Measurements from ENCODE around the gene TSHZ2.

TSHZ2 gene

DNA sequence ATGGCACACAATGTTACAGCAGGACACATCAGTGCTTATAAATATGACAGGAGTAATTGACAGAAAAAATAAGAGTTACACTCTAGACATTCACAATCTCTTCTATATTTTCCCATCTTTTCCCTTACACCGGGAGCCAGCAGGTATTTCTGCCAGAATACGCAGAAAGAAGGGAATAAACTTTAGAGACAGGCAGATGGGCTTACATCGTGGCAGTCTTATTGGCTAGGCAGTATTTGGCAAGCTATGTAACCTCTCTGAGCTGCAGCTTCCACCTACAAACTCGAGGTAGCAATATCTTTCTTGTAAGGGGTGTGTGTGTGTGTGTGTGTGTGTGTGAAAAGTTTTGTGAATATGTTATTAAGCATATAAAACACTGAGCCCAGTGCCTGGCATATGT lies 33.0 kb upstream of the TSHZ2 start:
- H3K9me3 ChIP-seq (ENCODE audit: control insufficient read depth in 2 of 2, low read length in 2 of 2): no peaks in the 10 kb centered on the region
- H3K27me3 ChIP-seq (ENCODE audit: control insufficient read depth in 1 of 2, insufficient read depth in 2 of 2, low read length in 2 of 2): no peaks in the 10 kb centered on the region
- no peak overlapping the region for H3K9ac ChIP-seq (ENCODE audit: low read length in 2 of 2)
- H3K27ac ChIP-seq (ENCODE audit: low read length): no peak overlapping the region
- H3K36me3 ChIP-seq (ENCODE audit: control insufficient read depth in 2 of 2, insufficient read depth in 2 of 2, low read length in 2 of 2): no peaks in the 10 kb centered on the region
- no peaks in the 10 kb centered on the region for H3K4me1 ChIP-seq (ENCODE audit: control insufficient read depth, insufficient read depth, low read length)
- H3K4me3 ChIP-seq (ENCODE audit: low read length in 2 of 2): no peak overlapping the region

DNA sequence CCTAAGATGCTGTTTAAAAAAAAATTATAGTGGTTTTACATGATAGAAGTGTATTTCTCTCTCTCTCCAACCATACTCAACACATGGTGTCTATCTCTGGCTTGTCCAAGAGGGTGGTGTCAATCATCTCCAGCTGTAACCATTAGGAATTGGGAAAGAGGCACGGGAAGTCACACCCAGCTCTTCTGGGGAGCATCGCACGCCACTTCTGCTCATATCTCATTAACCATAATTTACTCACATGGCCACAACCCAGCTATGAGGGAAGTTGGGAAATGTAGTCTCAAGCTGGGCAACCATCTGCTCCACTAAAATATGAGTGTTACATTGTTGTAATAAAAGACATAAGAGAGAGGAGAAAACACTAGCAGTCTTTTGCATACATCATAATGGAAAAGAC lies 30.4 kb upstream of the TSHZ2 start:
- H3K4me3 ChIP-seq (ENCODE audit: low read length in 2 of 2): no peak overlapping the region
- no peaks in the 10 kb centered on the region for H3K36me3 ChIP-seq (ENCODE audit: control insufficient read depth in 2 of 2, insufficient read depth in 2 of 2, low read length in 2 of 2)
- H3K9me3 ChIP-seq (ENCODE audit: control insufficient read depth in 2 of 2, low read length in 2 of 2): no peaks in the 10 kb centered on the region
- no peak overlapping the region for H3K9ac ChIP-seq (ENCODE audit: low read length in 2 of 2)
- no peak overlapping the region for H3K27ac ChIP-seq (ENCODE audit: low read length)
- H3K4me1 ChIP-seq (ENCODE audit: control insufficient read depth, insufficient read depth, low read length): no peaks in the 10 kb centered on the region
- H3K27me3 ChIP-seq (ENCODE audit: control insufficient read depth in 1 of 2, insufficient read depth in 2 of 2, low read length in 2 of 2): no peaks in the 10 kb centered on the region

DNA sequence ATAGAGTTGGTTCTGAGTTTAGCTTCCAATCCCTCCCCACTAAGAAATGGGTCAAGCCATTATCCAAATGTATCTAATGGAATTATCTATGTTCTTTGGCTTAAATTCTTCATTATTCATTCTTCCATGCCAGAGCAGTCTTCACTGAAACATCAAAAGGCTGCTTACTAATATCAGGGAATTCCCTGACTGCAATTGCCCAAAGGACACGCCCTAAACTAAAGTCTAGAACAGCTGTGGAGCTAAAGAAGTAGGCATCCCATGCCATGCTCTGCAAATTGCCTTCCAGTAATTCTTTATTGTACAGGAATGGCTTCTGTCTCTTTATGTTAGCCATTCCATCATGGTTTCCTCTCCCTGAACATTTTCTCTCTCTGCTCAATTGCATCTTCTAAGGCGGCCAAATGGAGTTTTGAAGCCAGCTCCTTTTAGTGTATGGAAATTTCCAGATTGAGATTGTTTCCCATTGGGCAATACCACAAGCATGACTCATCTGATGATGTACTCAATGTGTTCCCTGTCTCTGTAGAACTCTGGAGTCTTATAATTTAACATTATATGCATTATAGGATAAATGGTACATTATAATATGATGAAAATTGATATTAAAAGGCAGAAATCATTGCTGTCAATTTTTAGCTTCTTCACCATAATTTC lies 28.8 kb upstream of the TSHZ2 start:
- Histone ChIP-seq H3K27me3 (ENCODE audit: control insufficient read depth in 1 of 2, insufficient read depth in 2 of 2, low read length in 2 of 2) (no peaks in the 10 kb centered on the region), H3K9me3 (ENCODE audit: control insufficient read depth in 2 of 2, low read length in 2 of 2) (no peaks in the 10 kb centered on the region), H3K27ac (ENCODE audit: low read length) (no peak overlapping the region), H3K9ac (ENCODE audit: low read length in 2 of 2) (no peak overlapping the region), H3K36me3 (ENCODE audit: control insufficient read depth in 2 of 2, insufficient read depth in 2 of 2, low read length in 2 of 2) (no peaks in the 10 kb centered on the region), H3K4me3 (ENCODE audit: low read length in 2 of 2) (no peak overlapping the region), H3K4me1 (ENCODE audit: control insufficient read depth, insufficient read depth, low read length) (no peaks in the 10 kb centered on the region)

DNA sequence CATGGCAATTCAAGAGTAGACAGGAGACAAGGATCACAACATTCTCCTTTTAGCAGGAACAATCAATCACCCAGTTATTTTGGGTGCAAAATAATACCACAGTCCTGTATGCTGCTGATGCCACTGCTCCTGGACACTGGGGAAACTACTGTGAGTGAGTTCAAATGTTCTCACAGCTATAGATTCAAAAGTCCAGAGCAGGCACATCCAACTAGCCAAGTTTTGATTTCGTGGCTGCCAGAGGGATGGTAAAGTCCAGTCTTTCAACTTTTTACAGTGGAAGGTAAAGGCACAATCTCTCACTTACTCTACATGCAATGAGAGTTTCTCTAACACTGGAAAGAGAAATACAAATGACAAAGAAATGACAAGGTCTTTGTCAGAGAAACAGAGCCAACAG lies 26.9 kb upstream of the TSHZ2 start:
- no peak overlapping the region for H3K9ac ChIP-seq (ENCODE audit: low read length in 2 of 2)
- H3K27ac ChIP-seq (ENCODE audit: low read length): no peak overlapping the region
- H3K4me3 ChIP-seq (ENCODE audit: low read length in 2 of 2): no peak overlapping the region
- H3K27me3 ChIP-seq (ENCODE audit: control insufficient read depth in 1 of 2, insufficient read depth in 2 of 2, low read length in 2 of 2): no peaks in the 10 kb centered on the region
- H3K36me3 ChIP-seq (ENCODE audit: control insufficient read depth in 2 of 2, insufficient read depth in 2 of 2, low read length in 2 of 2): no peaks in the 10 kb centered on the region
- no peaks in the 10 kb centered on the region for H3K4me1 ChIP-seq (ENCODE audit: control insufficient read depth, insufficient read depth, low read length)
- no peaks in the 10 kb centered on the region for H3K9me3 ChIP-seq (ENCODE audit: control insufficient read depth in 2 of 2, low read length in 2 of 2)

DNA sequence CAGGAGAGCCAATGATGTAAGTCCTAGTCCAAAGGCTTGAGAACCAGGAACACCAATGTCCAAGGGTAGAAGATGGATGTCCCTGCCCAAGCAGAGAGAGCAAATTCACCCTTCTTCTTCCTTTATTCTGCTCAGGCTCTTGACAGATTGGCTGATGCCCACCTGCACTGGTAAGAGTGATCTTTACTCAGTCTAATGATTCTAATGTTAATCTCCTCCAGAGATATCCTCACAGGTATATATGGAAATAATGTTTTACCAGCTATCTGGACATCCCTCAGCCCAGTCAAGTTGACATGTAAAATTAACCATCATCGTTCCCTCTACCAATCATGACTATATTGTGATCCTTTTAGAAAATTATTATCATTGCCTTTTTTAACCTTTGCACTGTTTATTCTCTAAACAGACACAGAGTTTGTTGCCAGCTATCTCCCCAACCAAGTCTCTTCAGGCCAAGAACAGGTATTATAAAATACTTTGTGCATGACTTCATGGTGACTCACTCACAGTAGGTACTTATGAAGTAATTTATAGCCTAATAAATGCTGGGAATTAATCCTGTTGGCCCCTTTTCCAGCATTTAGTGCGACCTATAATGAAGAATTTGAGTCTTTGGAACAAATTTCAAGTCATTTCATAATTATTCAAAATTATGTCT lies 26.2 kb upstream of the TSHZ2 start:
- no peak overlapping the region for H3K9ac ChIP-seq (ENCODE audit: low read length in 2 of 2)
- no peaks in the 10 kb centered on the region for H3K36me3 ChIP-seq (ENCODE audit: control insufficient read depth in 2 of 2, insufficient read depth in 2 of 2, low read length in 2 of 2)
- H3K4me1 ChIP-seq (ENCODE audit: control insufficient read depth, insufficient read depth, low read length): no peaks in the 10 kb centered on the region
- H3K4me3 ChIP-seq (ENCODE audit: low read length in 2 of 2): no peak overlapping the region
- no peaks in the 10 kb centered on the region for H3K9me3 ChIP-seq (ENCODE audit: control insufficient read depth in 2 of 2, low read length in 2 of 2)
- no peaks in the 10 kb centered on the region for H3K27me3 ChIP-seq (ENCODE audit: control insufficient read depth in 1 of 2, insufficient read depth in 2 of 2, low read length in 2 of 2)
- H3K27ac ChIP-seq (ENCODE audit: low read length): no peak overlapping the region

DNA sequence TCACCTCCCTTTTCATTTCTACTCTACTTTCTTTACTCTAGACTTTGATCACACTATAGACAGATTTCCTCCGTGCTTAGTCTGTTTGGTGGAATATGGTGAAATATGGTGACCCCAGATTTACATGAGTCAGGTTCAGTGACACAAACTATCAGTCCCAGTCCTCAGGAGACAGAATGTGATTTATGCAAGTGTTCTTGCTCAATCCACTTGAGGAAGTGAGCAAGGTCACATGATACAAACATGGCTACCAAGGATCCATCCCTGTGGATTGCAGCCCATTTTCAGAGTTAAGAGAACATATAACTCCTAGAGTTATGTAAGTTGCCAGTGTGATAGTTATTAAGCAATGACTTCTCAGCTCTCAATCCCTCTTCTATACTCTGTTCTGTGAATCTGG lies 23.7 kb upstream of the TSHZ2 start:
- no peaks in the 10 kb centered on the region for H3K36me3 ChIP-seq (ENCODE audit: control insufficient read depth in 2 of 2, insufficient read depth in 2 of 2, low read length in 2 of 2)
- H3K9me3 ChIP-seq (ENCODE audit: control insufficient read depth in 2 of 2, low read length in 2 of 2): no peaks in the 10 kb centered on the region
- no peak overlapping the region for H3K27ac ChIP-seq (ENCODE audit: low read length)
- no peak overlapping the region for H3K4me3 ChIP-seq (ENCODE audit: low read length in 2 of 2)
- no peaks in the 10 kb centered on the region for H3K4me1 ChIP-seq (ENCODE audit: control insufficient read depth, insufficient read depth, low read length)
- no peaks in the 10 kb centered on the region for H3K27me3 ChIP-seq (ENCODE audit: control insufficient read depth in 1 of 2, insufficient read depth in 2 of 2, low read length in 2 of 2)
- H3K9ac ChIP-seq (ENCODE audit: low read length in 2 of 2): no peak overlapping the region

DNA sequence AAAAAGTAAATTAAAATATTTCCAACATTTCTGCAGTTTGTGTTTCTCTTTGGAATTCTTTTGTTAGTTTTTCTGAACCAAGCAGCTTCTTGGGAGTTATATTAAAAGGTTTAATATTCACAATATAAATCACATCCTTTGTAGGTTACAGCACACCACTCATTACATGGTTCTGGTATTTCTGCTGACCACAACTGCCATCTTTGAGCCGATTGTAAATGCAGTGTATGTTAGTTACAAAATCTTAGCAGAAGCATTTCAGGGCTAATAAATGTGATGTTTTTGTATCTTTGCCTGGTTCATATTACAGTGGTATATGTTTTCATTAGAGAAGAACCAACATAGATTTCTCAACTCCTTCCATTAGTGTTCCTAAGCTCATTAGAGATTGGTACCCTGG lies 19.1 kb upstream of the TSHZ2 start:
- Histone ChIP-seq H3K9me3 (ENCODE audit: control insufficient read depth in 2 of 2, low read length in 2 of 2) (no peaks in the 10 kb centered on the region), H3K4me1 (ENCODE audit: control insufficient read depth, insufficient read depth, low read length) (no peaks in the 10 kb centered on the region), H3K36me3 (ENCODE audit: control insufficient read depth in 2 of 2, insufficient read depth in 2 of 2, low read length in 2 of 2) (no peaks in the 10 kb centered on the region)

DNA sequence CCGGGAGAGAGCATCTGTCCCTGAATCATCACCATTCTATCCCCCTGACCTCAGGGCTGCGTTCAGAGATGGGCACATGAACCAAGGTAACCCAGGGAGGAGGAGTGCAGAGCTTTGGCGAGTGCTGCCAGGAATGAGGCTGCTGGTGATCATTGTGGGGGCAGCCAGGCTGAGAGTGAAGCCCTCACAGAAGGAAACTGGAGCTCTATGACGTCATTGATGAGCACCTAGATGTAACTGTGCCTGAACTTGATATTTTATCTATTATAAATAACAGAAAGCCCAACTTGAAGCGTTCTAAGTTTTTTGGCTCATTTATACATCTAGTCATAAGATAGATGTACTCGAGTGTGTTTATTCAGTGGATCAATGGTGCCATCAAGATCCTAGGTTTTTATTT lies 17.3 kb upstream of the TSHZ2 start:
- H3K27ac ChIP-seq (ENCODE audit: low read length): no peak overlapping the region
- H3K4me1 ChIP-seq (ENCODE audit: control insufficient read depth, insufficient read depth, low read length): no peaks in the 10 kb centered on the region
- no peaks in the 10 kb centered on the region for H3K9me3 ChIP-seq (ENCODE audit: control insufficient read depth in 2 of 2, low read length in 2 of 2)
- no peaks in the 10 kb centered on the region for H3K36me3 ChIP-seq (ENCODE audit: control insufficient read depth in 2 of 2, insufficient read depth in 2 of 2, low read length in 2 of 2)
- H3K27me3 ChIP-seq (ENCODE audit: control insufficient read depth in 1 of 2, insufficient read depth in 2 of 2, low read length in 2 of 2): no peaks in the 10 kb centered on the region
- no peak overlapping the region for H3K9ac ChIP-seq (ENCODE audit: low read length in 2 of 2)
- H3K4me3 ChIP-seq (ENCODE audit: low read length in 2 of 2): no peak overlapping the region

More for the DNA sequence above, 19.1 kb upstream of the TSHZ2 start:
- Histone ChIP-seq H3K27me3 (ENCODE audit: control insufficient read depth in 1 of 2, insufficient read depth in 2 of 2, low read length in 2 of 2) (no peaks in the 10 kb centered on the region), H3K27ac (ENCODE audit: low read length) (no peak overlapping the region), H3K9ac (ENCODE audit: low read length in 2 of 2) (no peak overlapping the region), H3K4me3 (ENCODE audit: low read length in 2 of 2) (no peak overlapping the region)

DNA sequence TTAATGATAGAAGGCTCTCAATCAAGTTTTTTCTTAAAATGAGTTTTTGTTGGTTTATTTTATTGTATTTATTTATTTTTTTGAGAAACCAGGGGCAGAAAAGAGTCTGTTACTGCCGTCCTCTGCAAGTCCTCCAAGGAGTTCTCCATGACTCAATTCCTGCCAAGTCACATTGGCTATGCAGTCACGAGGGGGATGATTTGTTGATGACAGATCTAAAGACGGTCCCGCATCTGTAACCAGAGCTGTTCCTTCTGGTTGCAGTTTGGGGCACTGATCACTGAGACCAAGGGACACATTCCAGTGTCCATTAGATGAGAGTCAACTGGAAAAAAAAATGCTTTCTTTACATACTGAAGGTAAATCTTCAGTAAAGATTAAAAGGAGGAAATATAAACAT lies 13.9 kb upstream of the TSHZ2 start:
- Histone ChIP-seq H3K36me3 (ENCODE audit: control insufficient read depth in 2 of 2, insufficient read depth in 2 of 2, low read length in 2 of 2) (no peaks in the 10 kb centered on the region), H3K27me3 (ENCODE audit: control insufficient read depth in 1 of 2, insufficient read depth in 2 of 2, low read length in 2 of 2) (no peaks in the 10 kb centered on the region), H3K9ac (ENCODE audit: low read length in 2 of 2) (no peak overlapping the region), H3K27ac (ENCODE audit: low read length) (no peak overlapping the region), H3K4me1 (ENCODE audit: control insufficient read depth, insufficient read depth, low read length) (no peaks in the 10 kb centered on the region), H3K4me3 (ENCODE audit: low read length in 2 of 2) (no peak overlapping the region), H3K9me3 (ENCODE audit: control insufficient read depth in 2 of 2, low read length in 2 of 2) (no peaks in the 10 kb centered on the region)

DNA sequence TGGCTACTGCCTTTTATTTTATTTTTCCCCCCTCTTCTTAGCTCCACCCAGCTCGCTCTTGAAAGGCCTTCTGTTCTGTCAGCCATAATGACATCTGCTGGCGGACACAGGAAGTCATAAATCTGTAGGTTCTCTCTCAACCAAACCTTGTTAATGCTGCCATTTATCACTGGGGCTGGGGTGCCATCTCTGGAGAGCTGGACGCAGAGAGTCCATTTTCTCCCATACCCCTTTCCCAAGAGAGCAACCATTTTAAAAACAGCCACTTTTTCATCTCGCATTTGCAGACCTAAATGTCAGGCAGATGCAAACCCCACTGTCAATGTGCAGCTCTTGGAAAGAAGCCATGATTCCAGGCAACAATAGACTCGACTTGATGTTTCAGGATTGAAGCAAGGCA lies 13.0 kb upstream of the TSHZ2 start:
- Histone ChIP-seq H3K27me3 (ENCODE audit: control insufficient read depth in 1 of 2, insufficient read depth in 2 of 2, low read length in 2 of 2) (no peaks in the 10 kb centered on the region), H3K4me3 (ENCODE audit: low read length in 2 of 2) (no peak overlapping the region), H3K36me3 (ENCODE audit: control insufficient read depth in 2 of 2, insufficient read depth in 2 of 2, low read length in 2 of 2) (no peaks in the 10 kb centered on the region), H3K4me1 (ENCODE audit: control insufficient read depth, insufficient read depth, low read length) (no peaks in the 10 kb centered on the region), H3K27ac (ENCODE audit: low read length) (no peak overlapping the region), H3K9ac (ENCODE audit: low read length in 2 of 2) (no peak overlapping the region), H3K9me3 (ENCODE audit: control insufficient read depth in 2 of 2, low read length in 2 of 2) (no peaks in the 10 kb centered on the region)

DNA sequence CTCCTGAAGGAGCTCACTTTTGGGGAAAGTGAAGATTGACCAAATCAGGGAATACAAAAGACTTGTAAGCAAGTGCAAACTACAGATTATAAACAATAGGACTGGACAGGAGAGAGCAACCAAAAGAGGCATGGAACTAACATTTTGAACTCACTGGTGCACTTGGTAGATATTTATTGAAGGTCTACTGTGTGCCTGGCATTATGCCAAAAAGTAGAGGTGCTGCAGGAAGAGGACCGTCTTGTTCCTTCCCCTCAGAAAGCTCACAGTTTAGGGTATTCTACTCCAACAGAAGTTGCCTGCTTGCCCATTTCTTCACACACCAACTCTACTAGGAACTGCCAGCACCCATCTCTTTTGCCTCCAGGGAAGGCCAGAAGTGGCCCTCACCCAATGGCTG lies 10.0 kb upstream of the TSHZ2 start:
- no peaks in the 10 kb centered on the region for H3K27me3 ChIP-seq (ENCODE audit: control insufficient read depth in 1 of 2, insufficient read depth in 2 of 2, low read length in 2 of 2)
- no peak overlapping the region for H3K4me3 ChIP-seq (ENCODE audit: low read length in 2 of 2)
- no peaks in the 10 kb centered on the region for H3K36me3 ChIP-seq (ENCODE audit: control insufficient read depth in 2 of 2, insufficient read depth in 2 of 2, low read length in 2 of 2)
- no peak overlapping the region for H3K9ac ChIP-seq (ENCODE audit: low read length in 2 of 2)
- no peaks in the 10 kb centered on the region for H3K4me1 ChIP-seq (ENCODE audit: control insufficient read depth, insufficient read depth, low read length)
- H3K9me3 ChIP-seq (ENCODE audit: control insufficient read depth in 2 of 2, low read length in 2 of 2): peaks cover 0 to 3% of the 10 kb centered on the region in 2 donors
- no peak overlapping the region for H3K27ac ChIP-seq (ENCODE audit: low read length)
